GM18951 (cell line): ENCODE results near the gene SLC9A9.
"Not testable (repeated sequence)": the region's sequence is repeated elsewhere in the genome, so short reads cannot be mapped to it uniquely, and the experiment has no call there.

Experiments used
- POLR2A ChIP-seq: IDR thresholded peaks from 4 replicates; pipeline ENCODE4 v1.6.1; 2011; ENCODE audit warnings: mild to moderate bottlenecking; ENCODE audit not compliant: insufficient read length, insufficient read depth; ENCODE audit errors: extremely low read depth
- in situ Hi-C: fragments of 300-500 bp; cut with MboI; formaldehyde crosslinking; loops from one replicate; pipeline ENCODE4 v1.12.0; 2022; ENCODE audit warnings: low sequenced_read_pairs, mixed read lengths, inconsistent platforms; ENCODE audit not compliant: unreplicated experiment

Gene SLC9A9

DNA sequence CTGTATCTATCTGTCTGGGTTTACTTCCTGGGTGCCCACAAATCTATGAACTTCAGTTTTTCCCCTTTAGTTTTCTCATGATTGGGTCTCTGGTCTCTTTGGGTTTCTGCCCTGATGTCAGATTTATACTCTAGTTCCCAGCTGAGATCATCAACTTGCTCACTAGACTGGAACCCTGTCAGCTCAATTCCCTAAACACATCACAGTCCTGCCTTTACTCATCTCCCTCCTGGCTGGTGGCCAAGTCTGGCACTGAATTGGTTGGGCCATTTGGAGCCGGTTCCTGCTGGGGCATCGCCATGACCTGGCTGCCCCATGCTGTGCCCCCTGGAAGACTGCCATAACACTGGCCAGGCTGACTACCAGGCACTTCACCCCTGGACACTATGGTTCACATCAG, 383.4 kb downstream of the SLC9A9 start:
- TF ChIP-seq POLR2A, result no peak
- in situ Hi-C loops, result no loop called here

- in situ Hi-C loops, result no loop called here
Measured at GRCh38 chr3:143455480-143455879, 392.8 kb downstream of the SLC9A9 start.

GRCh38 chr3:143450632-143451031, 397.6 kb downstream of the SLC9A9 start:
- no peak for TF ChIP-seq POLR2A
- in situ Hi-C loops, result no loop called here

More at GRCh38 chr3:143455480-143455879, 392.8 kb downstream of the SLC9A9 start:
- no peak for TF ChIP-seq POLR2A

DNA sequence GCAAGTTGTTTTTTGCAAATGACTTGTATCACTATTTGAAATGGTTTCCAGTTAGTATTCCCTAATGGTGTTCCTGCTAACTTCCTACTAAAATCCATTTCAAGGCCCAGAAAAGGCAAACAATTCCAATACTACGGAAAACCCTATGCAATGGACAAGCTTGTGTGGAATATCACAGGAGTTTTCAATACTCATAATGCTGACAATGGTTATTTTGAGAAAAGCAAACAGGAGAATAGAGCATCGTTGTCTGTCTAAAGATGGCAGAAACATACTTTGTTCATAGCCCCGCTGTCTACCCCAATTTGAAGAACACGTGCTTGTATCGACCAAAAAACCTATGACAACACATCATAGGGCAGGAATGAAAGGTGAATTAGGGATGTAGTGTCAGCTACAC, 400.8 kb downstream of the SLC9A9 start:
- in situ Hi-C loops, result no loop called here
- TF ChIP-seq POLR2A, result no peak

GRCh38 chr3:143445118-143445517, 403.1 kb downstream of the SLC9A9 start:
- no peak for TF ChIP-seq POLR2A
- in situ Hi-C loops, result no loop called here

- in situ Hi-C loops, result no loop called here
- TF ChIP-seq POLR2A, result no peak
Measured at GRCh38 chr3:143443851-143444331, 404.4 kb downstream of the SLC9A9 start.

GRCh38 chr3:143442814-143443447, 405.3 kb downstream of the SLC9A9 start:
- TF ChIP-seq POLR2A, result no peak
- in situ Hi-C loops, result no loop called here

DNA sequence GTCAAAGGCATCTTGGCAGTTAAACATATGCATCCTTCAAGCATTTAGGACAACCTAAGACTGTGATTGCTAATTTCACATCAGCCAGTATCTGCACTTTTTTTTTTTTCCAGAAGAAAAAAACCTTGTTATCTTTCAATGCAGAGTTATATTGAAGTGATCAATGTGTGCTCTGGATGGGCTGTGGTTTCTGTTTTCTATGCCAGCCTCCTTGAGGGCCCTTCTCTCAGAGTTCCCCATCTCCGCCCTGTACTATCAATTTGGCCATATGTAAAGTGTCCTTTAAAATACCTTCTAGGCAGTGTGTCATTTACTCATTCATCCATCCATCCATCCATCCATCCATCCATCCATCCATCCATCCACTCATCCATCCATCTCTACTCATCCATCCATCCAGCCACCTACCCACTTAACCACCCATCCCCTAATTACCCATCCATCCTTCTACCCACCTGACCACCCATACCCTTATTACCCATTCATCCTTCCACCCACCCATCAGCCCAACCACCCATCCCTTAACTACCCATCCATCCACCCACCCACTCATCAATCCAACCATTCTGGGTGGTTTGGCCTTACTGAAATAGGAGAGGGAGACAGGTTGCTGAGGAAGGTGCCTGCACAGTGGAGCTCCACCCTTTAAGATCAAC, 406.6 kb downstream of the SLC9A9 start:
- TF ChIP-seq POLR2A, result no peak
- in situ Hi-C loops, result no loop called here

DNA sequence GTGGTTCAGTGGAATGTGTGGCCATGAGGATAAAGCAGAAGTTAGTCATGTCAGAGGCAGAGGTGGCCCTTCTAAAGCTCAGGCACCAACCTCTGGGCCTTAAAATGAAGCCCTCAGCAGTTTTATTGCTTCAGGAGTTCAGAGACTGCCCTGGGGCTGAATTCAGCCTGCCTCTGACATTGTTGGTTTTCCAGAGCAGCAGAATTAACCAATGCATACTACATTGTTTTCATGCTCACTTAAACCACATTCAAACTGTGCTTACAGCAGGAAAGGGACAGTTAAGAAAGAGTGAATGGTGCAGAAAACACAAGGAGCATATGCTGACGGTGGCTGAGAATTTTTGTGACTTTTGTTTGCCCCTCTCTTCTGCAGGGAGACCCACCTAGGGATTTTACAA, 408.5 kb downstream of the SLC9A9 start:
- no peak for TF ChIP-seq POLR2A
- in situ Hi-C loops, result no loop called here

DNA sequence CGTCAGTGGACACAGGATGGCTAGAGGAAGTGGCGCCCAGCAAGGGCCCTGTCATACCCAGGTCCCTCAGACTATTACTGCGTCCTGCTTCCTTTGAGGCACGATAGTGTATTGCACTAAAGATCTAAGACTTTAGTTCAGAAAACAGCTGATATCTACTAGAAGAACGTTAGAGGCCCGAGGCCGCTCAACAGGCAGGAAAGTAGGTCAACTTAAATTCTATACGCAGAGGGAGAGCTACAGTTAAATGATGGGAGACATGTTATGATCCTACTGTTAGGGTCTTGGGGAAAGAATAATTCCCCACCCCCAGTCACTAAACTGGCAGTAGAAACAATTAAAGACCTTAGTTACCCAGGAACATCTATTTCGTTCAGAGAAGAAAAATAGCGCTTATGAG, 410.9 kb downstream of the SLC9A9 start:
- in situ Hi-C loops, result no loop called here
- TF ChIP-seq POLR2A, result no peak

- in situ Hi-C loops, result no loop called here
- no peak for TF ChIP-seq POLR2A
Measured at GRCh38 chr3:143436231-143436930, 411.9 kb downstream of the SLC9A9 start.

DNA sequence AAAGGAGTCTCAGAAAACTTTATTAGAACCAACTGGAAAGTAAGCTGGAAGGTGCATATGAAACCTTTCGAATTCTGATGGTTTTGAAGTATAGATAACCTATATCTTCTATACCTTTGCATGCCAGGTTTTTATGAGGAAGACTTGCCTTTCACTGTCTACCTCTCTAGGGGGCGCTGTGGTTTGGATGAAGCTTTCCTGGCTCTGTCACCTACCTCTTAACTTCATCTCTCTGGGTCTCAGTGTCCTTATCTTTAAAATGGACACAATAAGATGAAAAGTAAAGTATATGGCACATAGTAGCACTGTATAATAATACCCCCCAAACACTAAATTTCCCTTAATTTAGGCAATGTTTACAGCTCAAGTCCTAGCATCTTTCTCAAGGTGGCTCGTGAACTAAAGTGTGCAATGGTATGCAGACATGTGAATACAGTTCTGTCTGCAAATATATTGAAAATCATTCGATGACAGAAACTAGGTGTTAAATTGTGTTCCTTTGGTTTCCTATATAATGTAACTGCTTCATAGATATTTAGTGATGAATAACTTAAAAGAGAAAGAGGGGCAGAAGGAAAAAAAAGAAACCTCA, 414.4 kb downstream of the SLC9A9 start:
- in situ Hi-C loops, result no loop called here

GRCh38 chr3:143431298-143431697, 417.0 kb downstream of the SLC9A9 start:
- in situ Hi-C loops, result not testable (repeated sequence)

More for the DNA sequence above, 414.4 kb downstream of the SLC9A9 start:
- TF ChIP-seq POLR2A, result no peak

DNA sequence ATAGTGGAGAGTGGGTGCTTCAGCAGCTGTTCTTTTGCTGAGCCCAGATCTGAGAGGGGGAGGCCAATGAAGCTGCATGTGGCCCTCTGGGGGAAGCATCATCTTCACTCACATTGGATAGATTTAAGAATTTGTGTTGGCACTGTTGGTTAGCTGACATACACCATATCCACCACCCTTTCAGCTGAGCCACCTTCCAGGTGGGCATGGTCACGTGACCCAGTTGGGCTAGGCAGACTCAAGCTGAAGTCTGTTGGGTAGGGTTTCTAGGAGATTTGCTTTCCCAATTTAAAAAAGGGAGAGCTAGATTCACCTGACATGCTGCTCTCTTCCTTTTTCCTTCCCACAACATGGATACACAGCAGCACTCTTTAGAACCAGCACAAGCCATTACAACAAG, 417.7 kb downstream of the SLC9A9 start:
- in situ Hi-C loops, result no loop called here
- no peak for TF ChIP-seq POLR2A
